Colonic mucosa (tissue), 4 donors: ENCODE measurements around the gene CISD3. TPM values are rescaled to one million over a fixed set of nuclear protein-coding genes. Genes with fewer than 3 reads are reported as not detected.

ENCODE experiments used
- DNase-seq: peaks from one replicate; pipeline ENCODE4 v3.0.0-alpha.2; 2020
- H3K27ac ChIP-seq: fragments of 200-600 bp; one replicate; pipeline ENCODE4 v1.8.0; 2021
- H3K27me3 ChIP-seq: fragments of 200-600 bp; one replicate; pipeline ENCODE4 v1.8.0; 2021
- H3K36me3 ChIP-seq: fragments of 200-600 bp; one replicate; pipeline ENCODE4 v1.8.0; 2021
- H3K4me1 ChIP-seq: fragments of 200-600 bp; one replicate; pipeline ENCODE4 v1.8.0; 2021; ENCODE audit warnings: mild to moderate bottlenecking
- H3K4me3 ChIP-seq: fragments of 200-600 bp; one replicate; pipeline ENCODE4 v1.8.0; 2021
- H3K9ac ChIP-seq, 2 donors: one replicate each; pipeline ENCODE4 v1.7.0; 2013; ENCODE audit warnings: control low read depth in 2 of 2, low read depth in 2 of 2, low read length in 2 of 2
- H3K9me3 ChIP-seq: fragments of 200-600 bp; one replicate; pipeline ENCODE4 v1.8.0; 2021
- CTCF ChIP-seq: fragments of 200-600 bp; IDR thresholded peaks from one replicate; pipeline ENCODE4 v1.8.0; 2022; ENCODE audit warnings: antibody characterized with exemption, mild to moderate bottlenecking
- intact Hi-C: fragments of 100-400 bp; cut with DNase I; formaldehyde crosslinking; loops from one replicate; pipeline ENCODE4 v1.14.1; 2022
- total RNA-seq, 2 donors: library from RNA; stranded (reverse); fragmentation: NEBNext Ultra II Directional in 1 of 2; extraction: Animal tissue kit (Norgen Biotek cat#: 25700) in 1 of 2; gene quantifications; one replicate each; pipeline ENCODE4 v1.2.1, GENCODE V29; 2021
- donor health status: healthy.
- donor health status: DM: no; HTN: no; CAD: no.
- donor health status: DM: no; HTN: no; CAD: no.

The CISD3 gene
- total RNA-seq, 2 donors from 2014 or later: 82.2 to 152 TPM

- Histone ChIP-seq H3K36me3 (no peaks in the 10 kb centered on the region), H3K4me3 (peak overlapping the region; percentile 71)
Measured at GRCh38 chr17:38732376-38733281, 2.5 kb downstream of the CISD3 start.

GRCh38 chr17:38733282-38733981, 3.3 kb downstream of the CISD3 start:
- intact Hi-C loops: no loop called here
- peaks cover 25% of the 10 kb centered on the region for H3K4me1 ChIP-seq
- no peak for TF ChIP-seq CTCF
- no peaks in the 10 kb centered on the region for H3K9me3 ChIP-seq
- no peak for DNase-seq
- no peak overlapping the region for H3K4me3 ChIP-seq
- H3K27ac ChIP-seq: peak overlapping the region; percentile 57
- peak overlapping the region in 1 of 2 donors; percentile 99 for H3K9ac ChIP-seq
- H3K36me3 ChIP-seq: no peaks in the 10 kb centered on the region
- H3K27me3 ChIP-seq: no peaks in the 10 kb centered on the region

More at GRCh38 chr17:38732376-38733281, 2.5 kb downstream of the CISD3 start:
- Histone ChIP-seq H3K4me1 (peaks cover 25% of the 10 kb centered on the region), H3K9ac (peak overlapping the region in 1 of 2 donors; percentile 99), H3K27me3 (no peaks in the 10 kb centered on the region), H3K9me3 (no peaks in the 10 kb centered on the region), H3K27ac (peak overlapping the region; percentile 92)
- intact Hi-C loops: no loop called here
- TF ChIP-seq CTCF: no peak
- DNase-seq: peak; percentile 72

GRCh38 chr17:38733982-38734973, 4.1 kb downstream of the CISD3 start:
- Histone ChIP-seq H3K4me3 (no peak overlapping the region), H3K9me3 (no peaks in the 10 kb centered on the region), H3K27me3 (no peaks in the 10 kb centered on the region), H3K36me3 (no peaks in the 10 kb centered on the region), H3K4me1 (peaks cover 23% of the 10 kb centered on the region), H3K9ac (no peak overlapping the region), H3K27ac (no peak overlapping the region)
- TF ChIP-seq CTCF: no peak
- intact Hi-C loops: loop anchor here (2.0 kb wide), 1 partner anchor 57 kb away; no protein-coding TSS in a partner anchor
- no peak for DNase-seq

- Histone ChIP-seq H3K4me3 (no peak overlapping the region), H3K27me3 (no peaks in the 10 kb centered on the region), H3K36me3 (no peaks in the 10 kb centered on the region), H3K9ac (peak overlapping the region in 1 of 2 donors; percentile 4), H3K27ac (no peak overlapping the region), H3K9me3 (no peaks in the 10 kb centered on the region), H3K4me1 (peaks cover 18% of the 10 kb centered on the region)
- peak; percentile 69 for DNase-seq
- intact Hi-C loops: loop anchor here (2.0 kb wide), 1 partner anchor 59 kb away; no protein-coding TSS in a partner anchor
- peak; percentile 78 for TF ChIP-seq CTCF
Measured at GRCh38 chr17:38735161-38735997, 5.2 kb downstream of the CISD3 start.
